RKO (cell line): ENCODE results near the gene RHBDD1.

Experiments
- DNase-seq: peaks from one replicate; pipeline ENCODE4 v3.0.0-alpha.2; 2016; ENCODE audit warnings: low spot score

RHBDD1 gene

DNA sequence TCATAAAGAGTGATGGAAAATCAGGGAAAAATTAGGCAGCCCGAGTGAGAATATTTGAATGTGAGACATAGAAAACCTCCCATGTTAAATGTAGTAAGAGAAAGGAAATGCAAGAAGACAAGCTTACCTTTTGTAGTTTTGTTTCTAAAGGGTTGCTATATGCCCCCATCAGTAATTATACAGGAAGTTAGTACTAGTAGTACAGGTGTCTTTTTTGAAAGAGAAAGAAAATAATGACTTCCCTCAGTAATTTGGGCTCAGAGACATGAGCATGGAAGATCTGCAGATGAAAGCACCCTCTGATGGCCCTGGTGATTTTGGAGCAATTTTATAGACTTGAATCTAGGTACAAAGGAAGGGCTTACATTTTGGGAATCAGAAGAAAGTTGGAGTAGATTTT lies 80.8 kb downstream of the RHBDD1 start:
- DNase-seq = no peak

DNA sequence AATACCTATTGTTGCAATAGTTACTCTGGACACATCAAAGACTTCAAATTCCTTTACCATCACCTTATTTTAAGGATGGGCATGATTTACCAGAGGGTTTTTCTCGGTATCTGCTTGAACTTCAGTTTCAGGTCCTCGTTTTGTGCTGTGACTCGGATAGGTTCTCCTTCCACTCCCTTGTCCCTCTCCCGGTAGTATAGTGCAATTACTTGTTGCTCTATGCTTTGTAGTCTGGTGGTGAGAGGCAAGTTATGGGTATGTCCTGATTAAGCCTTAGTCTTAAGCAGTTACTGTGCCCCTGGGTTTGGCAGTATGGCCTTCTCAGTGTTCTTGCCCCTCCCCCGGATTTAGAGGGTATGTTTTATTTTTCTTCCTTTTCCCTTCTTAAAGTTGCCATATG lies 96.6 kb downstream of the RHBDD1 start:
- DNase-seq = no peak

DNA sequence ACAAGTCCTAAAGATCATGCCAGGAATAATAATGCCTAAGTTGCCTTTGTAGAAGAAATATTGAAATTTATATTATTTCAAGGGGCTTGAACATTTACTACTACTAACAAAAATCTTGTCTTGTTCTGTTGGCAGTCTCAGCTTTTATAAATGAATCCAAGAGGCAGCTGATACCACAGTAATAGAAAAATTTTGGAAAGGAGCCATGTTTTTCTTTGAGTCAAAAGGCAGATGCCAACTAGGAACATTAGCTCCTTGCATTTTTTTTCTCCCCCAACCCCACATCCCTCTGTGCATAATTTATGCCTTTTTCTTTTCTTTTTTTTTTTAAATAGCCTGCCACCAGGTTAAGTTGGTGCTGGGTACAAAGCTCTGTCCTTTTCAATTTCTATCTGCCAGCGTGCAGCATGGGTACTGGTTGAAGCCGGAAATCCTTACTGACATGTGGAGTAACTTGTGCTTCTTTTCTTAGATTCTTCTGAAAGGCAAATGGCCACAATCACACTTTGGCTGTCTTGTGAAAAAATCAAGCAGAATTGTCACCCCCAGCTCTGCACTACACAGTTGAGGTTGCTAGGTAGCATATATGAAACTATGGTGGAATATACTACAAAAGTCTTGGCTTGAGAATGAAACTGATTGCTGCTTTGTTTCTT lies 98.8 kb downstream of the RHBDD1 start:
- DNase-seq = no peak

DNA sequence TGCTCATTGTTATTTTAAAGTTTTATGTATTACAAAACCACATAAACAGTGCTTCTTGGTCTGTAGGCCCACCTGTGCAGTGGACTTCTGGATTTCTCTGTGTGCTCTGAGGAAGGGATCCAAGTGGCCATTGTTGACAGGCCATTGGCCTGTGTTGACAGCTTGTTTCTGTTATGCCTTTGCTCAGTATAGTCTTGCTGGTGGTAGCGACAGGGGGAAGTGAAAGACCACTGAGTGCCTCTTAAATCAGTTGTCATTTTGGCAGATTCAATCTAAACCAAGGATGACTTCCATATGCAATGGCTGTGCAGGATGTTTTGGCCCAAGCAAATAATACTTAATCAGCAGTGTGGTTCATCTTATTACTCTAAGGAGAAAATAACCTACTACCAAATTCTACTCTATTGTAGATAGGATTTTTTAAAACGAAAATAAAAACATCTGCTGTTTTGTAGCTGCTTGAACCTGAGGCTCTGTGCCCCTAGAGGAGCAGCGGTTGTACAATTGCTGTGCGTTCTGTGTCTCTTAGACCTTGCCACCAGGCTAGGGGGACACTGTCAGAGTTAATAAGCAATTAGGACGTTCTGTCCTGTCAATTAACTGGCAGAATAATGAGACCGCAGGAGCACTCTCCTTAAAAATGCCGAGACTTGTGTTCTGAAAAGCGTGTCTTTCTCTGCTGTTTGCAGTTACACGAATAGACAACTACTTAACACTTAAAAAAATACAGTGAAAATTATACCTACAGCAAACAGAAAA lies 108.2 kb downstream of the RHBDD1 start:
- DNase-seq = no peak

DNA sequence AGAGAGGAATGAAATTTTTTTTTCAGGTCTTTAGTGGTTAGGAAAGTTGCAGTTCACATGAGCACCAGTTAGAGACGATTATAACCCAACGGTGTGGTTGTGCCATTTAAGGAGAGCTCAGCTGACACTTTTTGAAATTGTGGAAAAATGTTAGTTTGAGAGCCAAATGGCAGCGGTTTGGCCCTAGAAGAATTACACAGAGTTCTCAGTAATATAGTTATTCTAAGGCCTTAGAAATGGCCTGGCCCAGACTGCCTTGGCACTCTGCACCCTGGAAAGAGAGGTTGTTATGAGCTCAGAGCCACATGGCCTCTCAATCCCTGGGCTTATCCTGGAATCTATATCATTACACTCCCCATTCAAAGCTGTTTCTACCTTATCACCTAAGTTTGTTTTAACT lies 117.4 kb downstream of the RHBDD1 start:
- no peak for DNase-seq

DNA sequence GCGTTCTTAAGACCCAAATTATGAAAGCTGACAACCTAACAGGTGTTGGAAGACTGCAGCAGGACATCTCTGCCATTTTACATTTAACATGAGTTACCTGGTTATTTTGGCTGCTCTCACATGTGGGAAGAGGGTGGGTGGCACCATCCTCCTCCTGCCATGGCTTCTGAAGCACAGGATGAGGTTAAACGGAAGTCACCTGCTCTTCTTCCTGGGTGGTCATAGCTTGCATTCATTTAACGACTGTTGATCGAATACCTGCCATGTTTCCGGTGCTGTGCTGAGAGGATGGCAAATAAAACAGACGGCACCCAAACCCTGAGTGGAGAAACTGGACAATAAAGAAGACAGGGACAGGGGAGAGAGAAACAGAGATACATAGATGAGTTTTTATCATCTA lies 118.0 kb downstream of the RHBDD1 start:
- no peak for DNase-seq

DNA sequence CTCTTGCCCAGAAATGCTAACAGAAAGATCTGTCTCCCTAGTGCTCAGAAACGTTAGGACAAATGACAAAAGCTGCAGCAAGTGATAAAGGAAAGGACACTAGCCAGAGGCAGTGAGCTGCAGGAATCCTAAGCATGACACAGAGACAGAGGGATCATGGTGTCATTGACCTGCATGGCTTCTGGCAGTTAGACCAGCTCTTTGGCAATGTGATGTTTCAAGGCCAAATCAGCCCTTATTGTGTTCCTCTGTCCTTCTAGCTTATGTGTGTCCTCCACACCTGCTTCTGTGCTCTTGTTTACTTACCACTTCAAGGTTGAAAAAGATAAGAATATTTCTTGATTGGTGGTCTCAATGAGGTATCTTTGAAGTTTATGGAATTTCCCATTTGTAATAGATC lies 120.8 kb downstream of the RHBDD1 start:
- DNase-seq = no peak

DNA sequence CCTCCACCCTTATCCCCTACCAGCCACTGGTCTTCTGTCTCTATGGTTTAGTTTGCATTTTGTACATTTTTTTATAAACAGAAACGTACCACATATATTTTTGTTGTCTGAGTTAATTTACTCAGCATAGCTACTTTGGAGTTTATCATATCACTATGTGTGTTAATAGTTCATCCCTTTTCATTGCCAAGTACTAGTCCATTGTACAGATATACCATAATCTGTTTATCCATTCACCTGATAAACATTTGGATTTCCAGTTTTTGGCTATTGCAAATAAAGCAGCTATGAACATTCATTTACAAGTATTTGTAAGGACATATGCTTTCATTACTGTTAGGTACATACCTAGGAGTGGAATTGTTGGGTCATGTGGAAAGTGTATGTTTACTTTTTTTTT lies 123.6 kb downstream of the RHBDD1 start:
- DNase-seq = no peak

DNA sequence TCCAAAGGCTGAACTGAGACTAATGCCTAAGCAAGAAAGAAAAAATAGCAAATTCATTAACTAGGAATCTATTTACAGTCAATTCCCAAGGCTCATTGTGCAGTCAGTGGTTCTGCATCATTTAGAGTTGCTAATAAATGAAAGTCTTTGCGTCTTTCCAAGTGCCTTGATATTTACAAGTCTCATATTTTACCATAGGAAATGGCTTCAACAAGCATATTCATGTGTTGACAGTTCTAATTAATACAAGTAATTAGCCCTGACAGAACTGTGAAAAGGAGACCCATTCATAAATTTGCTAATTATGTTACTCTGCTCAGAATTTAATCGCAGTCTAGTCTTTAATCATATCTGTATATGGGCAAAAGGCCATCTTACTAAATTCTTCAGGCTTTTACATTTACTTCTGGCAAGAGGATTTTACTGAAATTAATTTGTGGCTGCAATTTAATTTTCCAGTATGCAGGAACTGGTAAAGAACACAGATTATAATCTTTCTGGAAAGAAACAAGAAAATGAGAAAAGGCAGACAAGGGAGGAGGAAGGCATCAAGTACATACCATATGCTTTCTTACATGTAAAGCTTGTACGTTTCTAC lies 126.4 kb downstream of the RHBDD1 start:
- DNase-seq = no peak

DNA sequence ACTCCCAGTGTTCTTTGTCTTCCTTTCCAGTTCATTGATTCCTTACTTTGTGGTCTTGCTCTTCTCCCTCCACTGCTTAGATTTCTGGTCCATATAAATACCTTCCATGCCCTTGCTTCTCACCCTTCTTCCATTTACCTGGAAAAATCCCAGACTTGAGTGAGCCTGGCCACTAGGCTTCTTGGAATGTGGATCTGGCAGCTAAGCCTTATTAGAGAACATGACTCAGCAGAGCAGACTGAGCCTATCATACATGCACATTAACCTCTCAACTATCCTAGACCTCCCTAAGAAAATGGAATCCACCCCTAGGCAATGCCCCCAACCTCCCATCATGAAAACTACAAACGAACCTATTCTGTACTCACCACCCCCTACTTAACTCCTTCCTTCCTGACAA lies 127.7 kb downstream of the RHBDD1 start:
- DNase-seq = no peak

DNA sequence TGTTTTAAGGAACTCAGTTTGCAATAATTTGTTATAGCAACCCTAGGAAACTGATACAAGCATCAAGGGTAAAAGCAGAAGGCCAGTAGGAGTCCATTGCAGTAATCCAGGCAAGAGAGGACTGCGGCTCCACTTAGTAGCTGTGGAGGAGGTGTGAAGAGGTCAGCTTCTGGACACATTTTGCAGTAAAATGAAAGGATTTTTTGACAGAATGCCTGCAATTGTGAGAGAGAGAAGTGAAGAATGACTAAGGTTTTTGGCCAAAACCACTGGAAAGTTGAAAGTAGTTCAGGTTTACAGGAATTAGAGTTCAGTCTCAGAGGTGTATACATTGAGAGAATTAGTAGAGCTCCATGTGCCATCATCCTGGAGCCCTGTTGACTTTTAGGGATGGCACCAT lies 129.5 kb downstream of the RHBDD1 start:
- DNase-seq = no peak

DNA sequence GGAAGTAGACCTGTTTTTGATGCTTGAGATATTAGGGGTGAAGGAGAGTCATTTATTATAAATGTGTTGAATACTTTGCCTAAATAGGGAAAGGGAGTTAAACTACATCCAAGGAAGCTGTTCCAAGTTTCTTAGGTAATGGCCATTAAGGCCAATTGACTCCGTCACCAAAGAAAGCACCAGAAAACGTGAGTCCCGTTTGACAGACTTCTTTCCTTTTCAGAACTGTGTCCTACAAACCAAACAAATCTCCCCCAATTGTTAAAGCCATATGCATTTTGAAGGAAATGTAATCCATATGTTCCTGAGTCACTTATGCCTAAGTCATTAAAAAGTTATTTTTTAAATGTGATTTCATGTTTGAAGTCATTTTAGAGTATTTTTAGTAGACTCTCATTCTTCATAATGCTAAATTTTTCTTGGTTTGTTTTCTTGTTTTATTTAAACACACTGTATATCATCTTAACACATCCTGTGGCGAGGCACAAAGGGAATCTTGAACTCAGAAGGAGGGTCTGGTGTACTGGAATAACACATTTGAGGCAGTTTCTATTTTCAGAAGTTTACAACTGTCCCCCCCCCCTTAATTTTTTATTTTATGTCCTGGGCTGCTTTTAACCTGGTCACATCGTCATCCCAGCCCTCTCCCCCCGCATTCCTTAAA lies 133.7 kb downstream of the RHBDD1 start:
- no peak for DNase-seq

DNA sequence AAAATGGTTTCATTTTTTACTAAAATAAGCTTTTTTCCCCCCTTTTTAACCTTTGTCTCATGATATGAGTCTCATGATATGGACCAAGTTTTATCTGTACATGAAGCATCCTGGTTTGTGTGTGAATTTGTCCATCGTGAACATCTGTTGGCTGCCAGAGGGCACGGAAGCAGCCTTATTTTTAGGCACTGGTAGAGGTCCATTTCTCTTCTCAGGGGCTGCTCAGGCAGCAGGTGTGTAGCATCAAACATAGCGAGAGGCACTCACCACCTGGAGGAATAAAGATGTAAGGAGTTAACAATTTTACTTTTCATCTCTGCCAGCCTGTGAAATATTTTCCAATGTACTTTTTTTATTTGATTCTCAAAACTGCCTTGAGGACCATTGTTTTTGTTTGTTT lies 134.5 kb downstream of the RHBDD1 start:
- DNase-seq = no peak

DNA sequence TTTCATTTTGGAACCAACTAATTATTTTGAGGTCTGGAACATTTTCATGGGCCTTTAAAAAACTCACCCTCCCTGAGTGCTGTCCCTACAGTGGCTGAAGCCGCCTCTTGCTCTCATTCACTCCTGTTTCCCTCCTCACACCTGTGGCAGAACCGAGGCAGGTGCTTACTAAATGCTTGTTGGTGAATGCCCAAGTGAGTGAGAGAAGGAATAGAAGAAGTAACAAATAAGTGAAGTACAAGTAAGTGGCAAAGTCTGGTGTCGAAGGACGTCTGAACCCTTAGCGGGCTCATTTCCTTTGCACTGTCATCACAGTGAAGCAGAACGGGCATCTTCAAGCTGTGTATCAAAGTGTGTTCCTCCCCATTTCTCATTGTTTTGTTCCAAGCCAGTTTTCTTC lies 135.2 kb downstream of the RHBDD1 start:
- DNase-seq = no peak

DNA sequence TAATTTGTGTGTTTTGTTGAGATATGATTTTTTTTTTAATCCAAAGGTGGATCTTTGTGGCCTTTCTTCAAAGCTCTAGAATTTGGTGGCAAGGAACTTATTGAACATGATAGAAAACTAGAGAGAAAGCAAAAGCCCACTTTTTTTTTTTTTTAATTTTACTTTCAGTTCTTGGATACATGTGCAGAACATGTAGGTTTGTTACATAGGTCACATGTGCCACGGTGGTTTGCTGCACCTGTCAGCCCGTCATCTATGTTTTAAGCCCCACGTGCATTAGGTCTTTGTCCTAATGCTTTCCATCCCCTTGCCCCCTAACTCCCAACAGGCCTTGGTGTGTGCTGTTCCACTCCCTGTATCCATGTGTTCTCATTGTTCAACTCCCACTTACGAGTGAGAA lies 135.9 kb downstream of the RHBDD1 start:
- no peak for DNase-seq

DNA sequence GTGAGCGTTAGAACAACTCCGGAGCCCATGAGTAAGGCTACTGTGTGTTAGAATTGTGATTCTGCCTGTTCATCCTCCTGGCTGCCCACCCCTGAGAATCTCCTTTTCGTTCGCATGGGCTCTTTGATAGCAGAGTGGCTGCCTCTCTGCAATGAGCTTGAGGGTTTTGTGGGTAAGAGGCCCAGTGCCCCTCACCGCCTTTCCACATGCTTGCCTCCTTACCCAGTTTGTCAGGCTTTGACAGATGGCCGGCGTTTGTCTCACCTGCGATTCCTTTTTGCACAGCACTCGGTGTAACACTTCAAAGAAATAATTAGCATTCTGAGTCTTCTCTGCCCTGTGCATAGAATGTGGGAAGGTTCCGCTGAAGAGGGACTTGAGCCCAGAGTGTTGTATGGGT lies 138.0 kb downstream of the RHBDD1 start:
- DNase-seq = no peak

DNA sequence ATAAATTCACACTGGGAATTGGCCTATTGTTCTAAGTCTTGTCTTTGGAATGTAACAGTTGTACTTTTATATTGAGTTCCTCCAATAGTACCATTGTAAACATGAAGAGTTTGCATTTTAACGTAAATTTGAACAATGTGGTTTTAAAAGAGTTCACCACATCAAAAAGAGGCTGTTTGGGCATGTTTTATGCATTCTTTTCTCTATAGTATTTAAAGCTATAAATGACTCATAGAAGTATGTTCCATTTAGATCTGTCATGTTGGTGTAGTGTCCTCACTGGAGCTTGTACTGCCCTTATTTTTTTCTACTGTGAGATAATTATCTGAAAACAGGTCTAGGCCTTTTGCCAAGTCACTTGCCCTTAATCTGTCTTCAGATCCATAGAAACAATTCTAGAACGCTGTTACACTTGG lies 141.9 kb downstream of the RHBDD1 start:
- no peak for DNase-seq

DNA sequence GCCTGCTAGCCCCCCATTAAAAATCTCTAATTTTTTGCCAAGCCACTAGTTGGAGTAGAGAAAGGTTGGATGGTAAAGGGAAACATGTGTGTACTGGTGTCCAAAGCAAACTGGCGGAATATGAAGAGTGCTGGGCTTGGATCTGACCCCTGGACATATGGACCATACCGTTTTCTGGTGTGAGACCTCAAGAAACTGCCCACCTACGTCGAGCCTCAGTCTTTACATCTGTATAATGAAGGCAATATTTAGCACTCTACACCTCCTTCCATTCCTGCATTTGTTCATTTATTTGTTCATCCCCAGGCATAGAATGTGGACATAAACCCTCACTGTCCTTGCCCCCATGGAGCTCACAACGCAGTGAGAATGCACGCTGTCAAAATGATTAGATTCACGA lies 142.4 kb downstream of the RHBDD1 start:
- no peak for DNase-seq

DNA sequence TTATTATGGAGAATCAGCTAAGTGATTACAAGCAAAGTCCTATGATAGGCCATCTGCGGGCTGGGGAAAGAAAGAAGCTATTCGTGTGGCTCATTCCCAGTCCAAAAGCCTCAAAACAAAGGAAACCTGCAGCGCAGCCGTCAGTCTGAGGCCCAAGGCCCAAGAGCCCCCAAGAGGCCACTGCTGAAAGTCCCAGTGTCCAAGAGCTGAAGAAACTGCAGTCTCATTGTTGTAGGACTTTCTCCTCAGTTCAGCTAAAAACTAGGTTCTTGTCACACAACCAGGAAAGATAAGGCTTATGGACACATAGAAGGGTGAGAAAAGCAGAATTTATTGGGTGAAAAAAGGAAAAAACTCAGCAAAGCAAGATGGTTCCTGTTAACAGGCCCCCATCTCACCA lies 143.2 kb downstream of the RHBDD1 start:
- no peak for DNase-seq

DNA sequence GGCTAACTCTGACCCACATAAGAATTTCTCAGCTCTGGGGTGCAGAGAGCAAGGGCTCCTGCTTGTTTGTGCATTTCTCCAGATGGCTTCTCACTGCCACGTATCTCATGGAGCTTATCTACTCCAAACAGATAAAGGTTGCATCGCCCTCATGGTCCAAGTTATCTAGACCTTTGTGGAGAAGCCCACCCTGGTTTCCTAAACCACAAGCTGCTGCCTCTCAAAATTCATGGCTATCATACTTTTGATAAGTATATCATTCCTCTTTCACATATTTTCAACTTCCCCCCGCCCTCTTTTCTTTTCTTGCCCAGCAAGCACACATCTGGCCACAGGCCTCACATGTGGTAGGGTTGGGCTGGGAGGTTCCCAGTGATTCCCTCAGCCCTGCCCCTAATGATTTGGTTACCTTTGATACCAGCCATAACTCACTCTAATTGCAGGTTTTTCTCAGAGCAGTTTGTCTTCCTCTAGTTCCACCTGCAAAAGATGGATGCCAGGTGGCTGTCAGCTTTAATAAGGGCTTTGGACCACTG lies 146.0 kb downstream of the RHBDD1 start:
- DNase-seq = no peak

DNA sequence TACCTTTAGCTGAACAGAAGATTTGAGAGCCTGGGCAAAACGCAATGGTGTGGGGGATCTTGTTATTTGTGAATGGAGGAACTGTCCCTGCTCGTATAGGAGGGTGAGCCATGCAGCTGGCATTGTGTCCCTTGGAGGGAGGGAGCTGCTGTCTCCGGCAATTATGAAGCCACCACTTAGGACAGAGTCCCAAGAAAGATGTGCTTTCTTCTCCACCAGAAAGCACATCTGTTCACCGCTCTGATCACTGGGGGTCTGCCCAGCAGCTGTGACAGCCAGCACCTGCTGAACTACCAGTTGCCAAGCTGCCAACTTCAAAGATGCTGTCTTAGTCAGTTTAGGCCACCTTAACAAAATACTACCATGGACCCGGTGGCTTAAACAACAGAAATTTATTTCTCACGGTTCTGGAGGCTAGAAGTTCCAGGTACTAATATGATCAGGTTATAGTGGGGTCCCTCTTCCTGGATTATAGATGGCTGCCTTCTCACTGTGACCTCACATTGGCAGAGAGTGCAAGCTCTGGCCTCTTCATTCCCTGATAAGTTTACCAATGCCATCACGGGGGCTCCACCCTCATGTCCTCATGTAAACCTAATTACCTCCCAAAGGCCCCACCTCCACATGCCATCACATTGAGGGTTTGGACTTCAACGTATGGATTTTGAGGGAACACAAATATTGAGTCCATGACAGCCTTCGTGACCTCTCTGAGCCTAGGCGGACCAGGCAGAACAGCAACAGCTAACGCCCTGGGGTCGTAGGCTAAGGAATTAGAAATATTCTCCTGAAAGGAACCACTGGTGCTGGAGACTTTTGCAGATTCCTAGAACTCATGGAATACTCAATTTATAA lies 148.3 kb downstream of the RHBDD1 start:
- no peak for DNase-seq
